Measurements from ENCODE around the gene ZNF587. TPM values are rescaled to one million over a fixed set of nuclear protein-coding genes. Genes with fewer than 3 reads are reported as not detected.

The ZNF587 gene
- total and polyA plus RNA-seq, 10 of the 15 experiments (the other 5 are each of a cell fraction or from before 2014, with no cell fraction given), result 1.9 to 27.8 (median 13.5) TPM

- Histone ChIP-seq H3K36me3 (ENCODE audit: control insufficient read depth in 2 of 2, insufficient read depth in 2 of 2, low read length in 1 of 2) (peaks cover 5 to 7% of the 10 kb centered on the region in 2 experiments; a peak in 3 of 4 replicates), H3K4me2 (ENCODE audit: control insufficient read depth, insufficient read depth) (peak overlapping the region; percentile 81), H3K9me3 (replicated peaks; ENCODE audit: control insufficient read depth, insufficient read depth, low read length) (no peaks in the 10 kb centered on the region; the same call in 2 of the 3 replicates), H4K20me1 (ENCODE audit: control insufficient read depth, insufficient read depth) (no peaks in the 10 kb centered on the region), H3K79me2 (ENCODE audit: control insufficient read depth, insufficient read depth, low read length) (peaks cover 17% of the 10 kb centered on the region), H3K4me3 (peak overlapping the region; percentile 31; the same call in 1 of the 2 replicates), H3K27me3 (replicated peaks in 1 of 2; ENCODE audit: control insufficient read depth in 2 of 2, insufficient read depth in 2 of 2, low read length in 1 of 2) (no peaks in the 10 kb centered on the region), H3K27ac (ENCODE audit: control insufficient read depth, insufficient read depth) (peak overlapping the region; percentile 66; the same call in 1 of the 2 replicates), H2AFZ (ENCODE audit: control insufficient read depth, low read depth, low read length) (no peak overlapping the region), H3K9ac (ENCODE audit: control insufficient read depth, insufficient read depth, low read length) (no peak overlapping the region; the same call in 1 of the 2 replicates), H3K4me1 (ENCODE audit: control insufficient read depth, insufficient read depth, low read length) (peaks cover 8% of the 10 kb centered on the region)
- no peak for FAIRE-seq
- peak; percentile 54 for DNase-seq (ENCODE audit: low read depth, low spot score)
- ChIA-PET CTCF (no interaction called here), POLR2A (interaction anchor here (0.6 to 1.1 kb wide), 4 partner anchors 43 to 569 kb away, joined by 3 to 5 read pairs (median 3); partner anchors contain the start of gene ZNF586), SMC1A (ENCODE audit: uncharacterized antibody, unreplicated experiment) (no interaction called here), RAD21 (ENCODE audit: unreplicated experiment) (no interaction called here)
- 12% methylated on average over 3 of the region's 3 CpGs for WGBS (ENCODE audit: insufficient coverage, insufficient replicate concordance, low lambda C conversion rate, missing lambda C conversion rate)
- TF ChIP-seq CREB1 (IDR thresholded peaks at IDR 0.05; ENCODE audit: low read depth) (peak; percentile 86), PAX5 (IDR thresholded peaks at IDR 0.05; ENCODE audit: borderline replicate concordance, low read depth, low read length) (no peak), YY1 (IDR thresholded peaks at IDR 0.05; ENCODE audit: low read depth, low read length) (no peak), ZNF384 (IDR thresholded peaks at IDR 0.05; ENCODE audit: borderline replicate concordance, low read depth, low read length) (no peak), BHLHE40 (IDR thresholded peaks at IDR 0.05; ENCODE audit: borderline replicate concordance in 1 of 2, low read depth in 2 of 2, low read length in 1 of 2) (0 out of 4 replicates have a peak, but pooled peaks of 1 of the 2 experiments have one; percentile 16), ZNF592 (IDR thresholded peaks at IDR 0.05) (no peak), POU2F2 (IDR thresholded peaks at IDR 0.05; ENCODE audit: borderline replicate concordance, low read depth, low read length) (peak; percentile 56; the same call in 1 of the 3 replicates), CREM (IDR thresholded peaks at IDR 0.05; ENCODE audit: low read depth) (peak; percentile 64), RUNX3 (IDR thresholded peaks at IDR 0.05; ENCODE audit: low read length) (peak; percentile 94), GABPA (IDR thresholded peaks at IDR 0.05; ENCODE audit: low read depth) (0 out of 2 replicates have a peak, but pooled peaks have one; percentile 22), CBFB (IDR thresholded peaks at IDR 0.05; ENCODE audit: low read depth) (peak; percentile 70; the same call in 1 of the 2 replicates), CBX3 (IDR thresholded peaks at IDR 0.05; ENCODE audit: borderline replicate concordance, low read depth) (no peak), PML (IDR thresholded peaks at IDR 0.05; ENCODE audit: low read length) (0 out of 2 replicates have a peak, but pooled peaks have one; percentile 26), NBN (IDR thresholded peaks at IDR 0.05) (no peak), SREBF1 (IDR thresholded peaks at IDR 0.05; ENCODE audit: low read length) (no peak)
- intact Hi-C loops (cut with micrococcal nuclease; ENCODE audit: unreplicated experiment), result no loop called here
- BruUV-seq (replicated peaks), result no TSS peak
- ATAC-seq, result peak; percentile 40
- in situ Hi-C loops (cut with MboI), result loop anchor here (25.0 kb wide), 1 partner anchor 1675 kb away; the partner anchor contains the start of gene ZNF444
These were observed 37.4 kb upstream of the ZNF587 start for GRCh38 chr19:57812226-57812625.

All from GM12878 (cell line).